Kidney (tissue), 14 donors: ENCODE measurements around the gene TCERG1L. TPM values are rescaled to one million over a fixed set of nuclear protein-coding genes. Genes with fewer than 3 reads are reported as not detected.

Experiments used
- DNase-seq, 5 donors: peaks; one replicate each; pipeline ENCODE4 v3.0.0-alpha.2; 2013 to 2020
- FAIRE-seq: peaks from 2 replicates; lab custom pipeline; 2012; peaks lifted over from hg19 to GRCh38; lab: Jason Lieb, UNC
- H3K27ac ChIP-seq, 2 donors: one replicate each; pipeline ENCODE4 v1.7.0; 2013; ENCODE audit warnings: low read depth in 2 of 2, low read length in 2 of 2, inconsistent platforms in 1 of 2
- H3K27me3 ChIP-seq: one replicate; pipeline ENCODE4 v1.7.1; 2013; ENCODE audit warnings: low read length, inconsistent platforms; ENCODE audit not compliant: control insufficient read depth, insufficient read depth
- H3K36me3 ChIP-seq, 3 donors: one replicate each; pipeline versions ENCODE4 v1.7.0 to v1.7.1; 2013; ENCODE audit warnings: low read length in 3 of 3, control low read depth in 1 of 3, inconsistent platforms in 1 of 3; ENCODE audit not compliant: insufficient read depth in 3 of 3, control insufficient read depth in 2 of 3
- H3K4me1 ChIP-seq, 3 donors: one replicate each; pipeline versions ENCODE4 v1.7.0 to v1.7.1; 2013; ENCODE audit warnings: low read length in 3 of 3, inconsistent platforms in 1 of 3, low read depth in 1 of 3; ENCODE audit not compliant: control insufficient read depth in 2 of 3, insufficient read depth in 2 of 3
- H3K4me3 ChIP-seq, 3 donors: one replicate each; pipeline versions ENCODE4 v1.7.0 to v1.8.1; 2013; ENCODE audit warnings: low read length in 3 of 3, control low read depth in 1 of 3, inconsistent platforms in 1 of 3
- H3K9ac ChIP-seq, 3 donors: one replicate each; pipeline versions ENCODE4 v1.7.0 to v1.7.1; 2013; ENCODE audit warnings: low read length in 3 of 3, control low read depth in 1 of 3, inconsistent platforms in 1 of 3
- H3K9me3 ChIP-seq, 3 donors: one replicate each; pipeline versions ENCODE4 v1.7.0 to v1.7.1; 2013; ENCODE audit warnings: low read length in 3 of 3, control low read depth in 1 of 3, inconsistent platforms in 1 of 3; ENCODE audit not compliant: control insufficient read depth in 2 of 3, insufficient read depth in 1 of 3
- intact Hi-C: fragments of 100-400 bp; cut with DNase I; formaldehyde crosslinking; loops from one replicate; pipeline ENCODE4 v1.11.1; 2022
- polyA plus RNA-seq: library from polyadenylated mRNA; stranded (reverse); fragments of 350-450 nt; fragmentation: Illumina TruSeq; extraction: RNeasy Lipid Tissue Mini Kit (QIAGEN cat#74804); gene quantifications from one replicate; pipeline ENCODE4 v1.2.3, GENCODE V29; 2014; ENCODE audit warnings: low read depth, low replicate concordance; ENCODE audit not compliant: insufficient read depth
- total RNA-seq: library from RNA; stranded (reverse); fragmentation: NEBNext Ultra II Directional; extraction: Animal tissue kit (Norgen Biotek cat#: 25700); gene quantifications from one replicate; pipeline ENCODE4 v1.2.1, GENCODE V29; 2021
- TF ChIP-seq, protein P1 (sequence below): IDR thresholded peaks from 3 replicates; pipeline ENCODE4 v1.5.1; 2012; ENCODE audit warnings: mild to moderate bottlenecking, moderate library complexity, borderline replicate concordance; ENCODE audit not compliant: insufficient read depth; ENCODE audit errors: extremely low read depth
- donor health status: control.
- donor health status: control.
- donor health status: control.
- donor health status: control.
- donor health status: control.
- donor health status: DM: yes; HTN: yes; CAD: no.
- donor health status: Normal renal cell carcinoma (clear cell type).

The TCERG1L gene
- total and polyA plus RNA-seq, 2 donors from 2014 or later = not detected

GRCh38 chr10:131223422-131223821, 88.1 kb downstream of the TCERG1L start:
- intact Hi-C loops = no loop called here

DNA sequence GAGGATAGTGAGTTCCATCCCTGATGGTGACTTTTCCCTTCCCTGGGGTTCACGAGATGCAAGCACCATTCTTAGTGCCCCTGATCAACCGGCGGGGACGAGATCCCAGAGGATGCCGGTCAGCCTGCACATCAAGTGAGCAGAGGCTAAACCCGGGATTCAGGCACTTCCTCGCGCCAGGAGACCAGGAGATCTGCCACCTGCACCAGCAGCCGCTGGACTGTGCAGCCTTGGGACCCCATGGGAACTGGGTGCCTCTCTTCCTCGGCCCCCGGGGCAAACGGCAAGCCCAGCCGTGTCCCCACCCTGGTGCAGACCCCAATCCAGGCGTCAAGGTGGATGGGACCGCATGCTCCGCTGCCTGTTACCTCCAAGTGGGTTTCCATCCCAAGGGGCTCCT, 88.5 kb downstream of the TCERG1L start:
- H3K4me1 ChIP-seq = no peaks in the 10 kb centered on the region
- no peak overlapping the region for H3K27ac ChIP-seq
- DNase-seq (peak in 1 of 5 donors; percentile 67), FAIRE-seq (no peak)
- no peak overlapping the region for H3K9ac ChIP-seq
- no peaks in the 10 kb centered on the region for H3K27me3 ChIP-seq
- no peaks in the 10 kb centered on the region for H3K36me3 ChIP-seq
- TF ChIP-seq, protein P1, sequence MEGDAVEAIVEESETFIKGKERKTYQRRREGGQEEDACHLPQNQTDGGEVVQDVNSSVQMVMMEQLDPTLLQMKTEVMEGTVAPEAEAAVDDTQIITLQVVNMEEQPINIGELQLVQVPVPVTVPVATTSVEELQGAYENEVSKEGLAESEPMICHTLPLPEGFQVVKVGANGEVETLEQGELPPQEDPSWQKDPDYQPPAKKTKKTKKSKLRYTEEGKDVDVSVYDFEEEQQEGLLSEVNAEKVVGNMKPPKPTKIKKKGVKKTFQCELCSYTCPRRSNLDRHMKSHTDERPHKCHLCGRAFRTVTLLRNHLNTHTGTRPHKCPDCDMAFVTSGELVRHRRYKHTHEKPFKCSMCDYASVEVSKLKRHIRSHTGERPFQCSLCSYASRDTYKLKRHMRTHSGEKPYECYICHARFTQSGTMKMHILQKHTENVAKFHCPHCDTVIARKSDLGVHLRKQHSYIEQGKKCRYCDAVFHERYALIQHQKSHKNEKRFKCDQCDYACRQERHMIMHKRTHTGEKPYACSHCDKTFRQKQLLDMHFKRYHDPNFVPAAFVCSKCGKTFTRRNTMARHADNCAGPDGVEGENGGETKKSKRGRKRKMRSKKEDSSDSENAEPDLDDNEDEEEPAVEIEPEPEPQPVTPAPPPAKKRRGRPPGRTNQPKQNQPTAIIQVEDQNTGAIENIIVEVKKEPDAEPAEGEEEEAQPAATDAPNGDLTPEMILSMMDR = no peak
- H3K9me3 ChIP-seq = no peaks in the 10 kb centered on the region
- intact Hi-C loops = no loop called here
- no peak overlapping the region for H3K4me3 ChIP-seq

More at GRCh38 chr10:131223422-131223821, 88.1 kb downstream of the TCERG1L start:
- no peak overlapping the region for H3K9ac ChIP-seq
- H3K36me3 ChIP-seq = no peaks in the 10 kb centered on the region
- DNase-seq = no peak
- no peak overlapping the region for H3K4me3 ChIP-seq
- no peak overlapping the region for H3K27ac ChIP-seq
- FAIRE-seq = no peak
- H3K27me3 ChIP-seq = no peaks in the 10 kb centered on the region
- TF ChIP-seq, protein P1 = no peak
- no peaks in the 10 kb centered on the region for H3K9me3 ChIP-seq
- no peaks in the 10 kb centered on the region for H3K4me1 ChIP-seq

GRCh38 chr10:131221632-131222277, 89.8 kb downstream of the TCERG1L start:
- H3K9ac ChIP-seq = no peak overlapping the region
- peak in 1 of 5 donors; percentile 43 for DNase-seq
- no peaks in the 10 kb centered on the region for H3K9me3 ChIP-seq
- H3K27ac ChIP-seq = no peak overlapping the region
- intact Hi-C loops = no loop called here
- H3K27me3 ChIP-seq = no peaks in the 10 kb centered on the region
- no peaks in the 10 kb centered on the region for H3K4me1 ChIP-seq
- H3K4me3 ChIP-seq = no peak overlapping the region
- no peak for FAIRE-seq
- TF ChIP-seq, protein P1 = no peak
- H3K36me3 ChIP-seq = no peaks in the 10 kb centered on the region
